Gastrocnemius medialis (tissue), 4 donors: ENCODE results near the gene COLQ. TPM values are rescaled to one million over a fixed set of nuclear protein-coding genes. Genes with fewer than 3 reads are reported as not detected.

ENCODE experiments used
- ATAC-seq, 2 donors: fragments of 150-250 bp; one replicate each; pipeline ENCODE4 v1.9.1; 2016
- DNase-seq, 2 donors: peaks; one replicate each; pipeline ENCODE4 v3.0.0-alpha.2; 2019
- H3K27ac ChIP-seq, 4 donors: fragments of 200-600 bp; sonication (generic); 1 replicate in 1 of 4; 2 replicates in 3 of 4; pipeline ENCODE4 v1.5.1; 2016 to 2018; ENCODE audit warnings: mild to moderate bottlenecking in 2 of 4, moderate library complexity in 1 of 4
- H3K27me3 ChIP-seq, 3 donors: fragments of 200-600 bp; sonication (generic) in 2 of 3; 1 replicate in 1 of 3; 2 replicates in 2 of 3; pipeline versions ENCODE4 v1.5.1 to v1.6.0; 2016 to 2019; ENCODE audit warnings: mild to moderate bottlenecking in 1 of 3, moderate library complexity in 1 of 3
- H3K36me3 ChIP-seq, 2 donors: fragments of 200-600 bp; sonication (generic) in 1 of 2; one replicate each; pipeline ENCODE4 v1.5.1; 2017 to 2018
- H3K4me1 ChIP-seq, 2 donors: fragments of 200-600 bp; sonication (generic) in 1 of 2; one replicate each; pipeline ENCODE4 v1.5.1; 2016 to 2017; ENCODE audit warnings: mild to moderate bottlenecking in 2 of 2
- H3K4me3 ChIP-seq, 4 donors: fragments of 200-600 bp; sonication (generic) in 3 of 4; 1 replicate in 1 of 4; 2 replicates in 3 of 4; pipeline ENCODE4 v1.5.1; 2016 to 2019; ENCODE audit warnings: mild to moderate bottlenecking in 2 of 4
- H3K9me3 ChIP-seq, 3 donors: fragments of 200-600 bp; sonication (generic) in 2 of 3; 1 replicate in 1 of 3; 2 replicates in 2 of 3; pipeline ENCODE4 v1.5.1; 2016 to 2019
- CTCF ChIP-seq, 5 experiments: fragments of 450-650 bp in 3 of 5; fragments of 200-600 bp in 2 of 5; sonication (generic) in 2 of 5; IDR thresholded peaks in 4 of 5; conservative IDR thresholded peaks in 1 of 5; 1 replicate in 4 of 5; 2 replicates in 1 of 5; pipeline ENCODE4 v1.5.1; 2016 to 2019; ENCODE audit warnings: antibody characterized with exemption in 5 of 5, mild to moderate bottlenecking in 3 of 5, moderate library complexity in 3 of 5
- POLR2A ChIP-seq, 2 donors: fragments of 450-650 bp; IDR thresholded peaks; one replicate each; pipeline ENCODE4 v1.6.1; 2017; ENCODE audit warnings: antibody characterized with exemption in 2 of 2, mild to moderate bottlenecking in 2 of 2, moderate library complexity in 2 of 2
- in situ Hi-C, 4 donors: fragments of 200-750 bp; cut with MboI; loops; one replicate each; pipeline versions ENCODE4 v1.15.0 to v1.8.0; 2017; ENCODE audit warnings: low sequenced_read_pairs in 4 of 4
- intact Hi-C: fragments of 100-400 bp; cut with DNase I; formaldehyde crosslinking; loops from one replicate; pipeline ENCODE4 v1.15.1; 2023; ENCODE audit warnings: low total_unique reads
- total RNA-seq, 4 donors: library from RNA; depleted of rRNA; stranded (reverse); fragments of >200 nt; gene quantifications; one replicate each; pipeline versions ENCODE4 v1.1.0 to v1.2.3, GENCODE V29; 2016

The COLQ gene
- total RNA-seq, 4 donors from 2014 or later, result 2.8 to 4.7 (median 3.0) TPM

GRCh38 chr3:15452961-15453360 is 68.5 kb downstream of the COLQ start:
- in situ Hi-C loops (no loop called here), intact Hi-C loops (no loop called here)
- Histone ChIP-seq H3K9me3 (no peaks in the 10 kb centered on the region), H3K36me3 (peaks cover 0 to 35% of the 10 kb centered on the region in 2 donors), H3K27ac (peak overlapping the region in 1 of 4 donors; percentile 49), H3K27me3 (no peaks in the 10 kb centered on the region), H3K4me3 (no peak overlapping the region), H3K4me1 (peaks cover 0 to 4% of the 10 kb centered on the region in 2 donors)
- ATAC-seq, result peak in 1 of 2 donors; percentile 46
- TF ChIP-seq CTCF (IDR thresholded peaks at IDR 0.05 in 4 of 5, conservative IDR thresholded peaks at IDR 0.05 in 1 of 5), result no peak
- TF ChIP-seq POLR2A (IDR thresholded peaks at IDR 0.05), result no peak
- DNase-seq, result peak in 1 of 2 donors; percentile 31

- peaks cover 0 to 35% of the 10 kb centered on the region in 2 donors for H3K36me3 ChIP-seq
- no peak for DNase-seq
- no peak for ATAC-seq
- intact Hi-C loops, result no loop called here
- peaks cover 0 to 4% of the 10 kb centered on the region in 2 donors for H3K4me1 ChIP-seq
- in situ Hi-C loops, result no loop called here
- no peak overlapping the region for H3K27ac ChIP-seq
- no peak overlapping the region for H3K4me3 ChIP-seq
- no peaks in the 10 kb centered on the region for H3K9me3 ChIP-seq
- no peaks in the 10 kb centered on the region for H3K27me3 ChIP-seq
- TF ChIP-seq CTCF (IDR thresholded peaks at IDR 0.05 in 4 of 5, conservative IDR thresholded peaks at IDR 0.05 in 1 of 5), result no peak
- TF ChIP-seq POLR2A (IDR thresholded peaks at IDR 0.05), result no peak
Observed at GRCh38 chr3:15452156-15452555, 69.3 kb downstream of the COLQ start.

- no peaks in the 10 kb centered on the region for H3K27me3 ChIP-seq
- no peak for TF ChIP-seq CTCF (IDR thresholded peaks at IDR 0.05 in 4 of 5, conservative IDR thresholded peaks at IDR 0.05 in 1 of 5)
- no peak for TF ChIP-seq POLR2A (IDR thresholded peaks at IDR 0.05)
- H3K9me3 ChIP-seq, result no peaks in the 10 kb centered on the region
- intact Hi-C loops (no loop called here), in situ Hi-C loops (no loop called here)
- peaks cover 0 to 4% of the 10 kb centered on the region in 2 donors for H3K4me1 ChIP-seq
- DNase-seq (no peak), ATAC-seq (no peak)
- peaks cover 0 to 35% of the 10 kb centered on the region in 2 donors for H3K36me3 ChIP-seq
- no peak overlapping the region for H3K27ac ChIP-seq
- no peak overlapping the region for H3K4me3 ChIP-seq
Observed at GRCh38 chr3:15451216-15452113, 70.0 kb downstream of the COLQ start.

GRCh38 chr3:15450438-15451215 is 70.9 kb downstream of the COLQ start:
- DNase-seq (no peak), ATAC-seq (no peak)
- H3K4me1 ChIP-seq, result peaks cover 0 to 4% of the 10 kb centered on the region in 2 donors
- H3K36me3 ChIP-seq, result peaks cover 0 to 35% of the 10 kb centered on the region in 2 donors
- TF ChIP-seq CTCF (IDR thresholded peaks at IDR 0.05 in 4 of 5, conservative IDR thresholded peaks at IDR 0.05 in 1 of 5), result no peak
- no peak for TF ChIP-seq POLR2A (IDR thresholded peaks at IDR 0.05)
- H3K27me3 ChIP-seq, result no peaks in the 10 kb centered on the region
- H3K9me3 ChIP-seq, result no peaks in the 10 kb centered on the region
- intact Hi-C loops, result no loop called here
- in situ Hi-C loops, result no loop called here
- no peak overlapping the region for H3K4me3 ChIP-seq
- no peak overlapping the region for H3K27ac ChIP-seq
